ENCODE data around the gene DNM1.
"Not testable (repeated sequence)": the region's sequence is repeated elsewhere in the genome, so short reads cannot be mapped to it uniquely, and the experiment has no call there.

DNM1 gene

DNA sequence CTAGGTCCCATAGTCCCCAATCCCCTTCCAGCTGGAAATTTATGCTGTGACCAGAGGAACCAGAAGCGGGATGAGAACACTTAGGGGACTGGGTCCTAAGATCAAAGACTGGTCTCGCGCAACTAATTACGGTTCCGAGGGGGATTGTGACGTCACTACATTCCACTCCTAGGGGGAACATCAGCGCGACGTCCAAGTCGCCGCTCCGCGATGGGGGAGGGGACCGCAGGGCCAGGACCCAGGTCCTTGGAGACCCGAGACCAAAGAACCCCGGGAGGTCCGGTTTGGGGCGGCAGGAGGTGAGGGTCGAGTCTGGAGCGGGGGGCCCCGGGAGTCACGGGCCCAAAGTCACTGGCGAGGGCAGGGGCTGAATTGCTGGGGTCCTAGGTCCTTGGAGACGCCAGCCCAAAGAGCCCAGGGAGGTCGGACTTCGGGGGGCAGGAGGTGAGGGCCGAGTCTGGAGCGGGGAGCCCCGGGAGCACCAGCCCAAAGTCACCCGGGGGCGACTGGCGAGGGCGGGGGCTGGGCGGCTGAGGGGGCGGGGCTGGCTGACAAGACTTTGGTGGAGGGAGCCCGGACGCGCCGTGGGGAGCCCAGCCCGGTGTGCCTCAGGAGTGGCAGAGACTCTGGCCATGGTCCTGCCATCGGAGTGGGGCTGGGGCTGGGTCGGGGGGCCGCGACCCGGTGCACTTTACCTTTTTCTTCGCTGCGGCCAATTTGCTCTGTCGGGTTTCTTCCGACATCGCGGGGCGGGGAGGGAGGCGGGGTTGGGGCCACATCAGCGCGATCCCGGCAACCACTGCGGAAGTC, 72.2 kb downstream of the DNM1 start, which contains the start of gene GOLGA2:
Gene GOLGA2, minus strand, starts transcription at position 810 of the 810 bp plus-strand sequence. Its CDS starts 31 bp downstream, at position 779.
- DNase-seq (ENCODE audit: low read depth, low spot score): no peak

DNA sequence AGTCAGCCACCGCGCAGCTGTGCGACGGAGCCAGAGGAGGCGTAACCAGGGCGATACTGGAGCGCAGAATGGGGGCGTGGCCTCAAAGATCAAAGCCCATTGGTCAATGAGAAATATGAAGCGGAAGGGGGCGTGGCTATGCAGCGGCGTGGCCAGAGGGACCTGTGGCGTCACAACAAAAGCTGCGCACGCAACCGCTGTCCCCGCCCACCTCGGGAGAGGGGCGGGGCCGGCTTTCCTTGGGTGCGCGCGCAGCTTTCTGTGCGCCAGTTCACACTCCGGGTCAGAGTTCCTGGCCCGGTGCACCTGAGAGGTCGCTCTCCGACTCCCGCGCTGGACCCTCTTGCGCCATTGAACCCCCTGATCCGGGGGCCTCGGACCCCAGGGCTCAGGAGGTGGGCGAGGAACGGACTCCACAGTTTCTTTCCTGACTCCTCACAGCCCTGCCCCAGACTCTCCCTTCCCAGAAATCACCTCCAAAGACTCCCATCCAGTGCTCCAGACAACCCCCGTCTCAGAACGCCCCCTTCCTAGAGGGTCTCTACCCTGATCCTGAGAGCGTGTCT, 72.9 kb downstream of the DNM1 start, which contains the start of gene SWI5:
Gene SWI5, plus strand, starts transcription at position 269 of the 566 bp plus-strand sequence.
- peak; percentile 99 for DNase-seq (ENCODE audit: low read depth, low spot score)

DNA sequence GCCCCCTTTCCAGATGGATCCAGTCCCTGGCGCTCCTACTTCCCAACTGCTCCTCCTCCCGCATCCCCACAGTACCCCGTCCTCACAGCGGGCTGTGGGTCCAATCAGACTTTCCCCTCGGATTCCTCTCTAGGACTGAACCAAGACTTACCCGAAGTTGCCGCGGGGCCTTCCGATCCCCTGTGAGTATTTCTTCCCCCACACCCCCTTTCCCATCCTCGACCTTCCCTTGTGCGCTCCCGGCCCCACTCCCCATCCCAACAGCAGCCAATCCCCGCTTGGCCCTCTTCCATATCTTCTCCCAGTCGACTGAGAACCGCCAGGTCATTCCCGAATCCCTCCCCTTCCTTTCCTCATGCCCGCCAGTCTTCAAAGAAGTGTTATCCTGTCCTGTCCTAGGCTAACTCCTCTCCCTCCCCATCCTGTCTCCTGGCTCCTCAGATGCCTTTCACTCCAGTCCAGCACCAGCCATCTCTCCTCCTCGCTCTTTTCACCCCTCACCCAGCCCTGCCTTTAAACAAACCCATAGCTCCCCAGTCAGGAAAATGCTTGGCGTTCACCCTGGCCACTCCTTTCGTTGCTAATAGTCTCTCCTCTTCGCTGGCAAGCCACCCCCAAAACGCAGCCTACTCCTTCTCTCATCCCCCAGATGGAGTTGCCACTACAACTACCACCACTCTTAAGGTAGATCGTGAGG, 73.5 kb downstream of the DNM1 start:
- DNase-seq (ENCODE audit: low read depth, low spot score): no peak

DNA sequence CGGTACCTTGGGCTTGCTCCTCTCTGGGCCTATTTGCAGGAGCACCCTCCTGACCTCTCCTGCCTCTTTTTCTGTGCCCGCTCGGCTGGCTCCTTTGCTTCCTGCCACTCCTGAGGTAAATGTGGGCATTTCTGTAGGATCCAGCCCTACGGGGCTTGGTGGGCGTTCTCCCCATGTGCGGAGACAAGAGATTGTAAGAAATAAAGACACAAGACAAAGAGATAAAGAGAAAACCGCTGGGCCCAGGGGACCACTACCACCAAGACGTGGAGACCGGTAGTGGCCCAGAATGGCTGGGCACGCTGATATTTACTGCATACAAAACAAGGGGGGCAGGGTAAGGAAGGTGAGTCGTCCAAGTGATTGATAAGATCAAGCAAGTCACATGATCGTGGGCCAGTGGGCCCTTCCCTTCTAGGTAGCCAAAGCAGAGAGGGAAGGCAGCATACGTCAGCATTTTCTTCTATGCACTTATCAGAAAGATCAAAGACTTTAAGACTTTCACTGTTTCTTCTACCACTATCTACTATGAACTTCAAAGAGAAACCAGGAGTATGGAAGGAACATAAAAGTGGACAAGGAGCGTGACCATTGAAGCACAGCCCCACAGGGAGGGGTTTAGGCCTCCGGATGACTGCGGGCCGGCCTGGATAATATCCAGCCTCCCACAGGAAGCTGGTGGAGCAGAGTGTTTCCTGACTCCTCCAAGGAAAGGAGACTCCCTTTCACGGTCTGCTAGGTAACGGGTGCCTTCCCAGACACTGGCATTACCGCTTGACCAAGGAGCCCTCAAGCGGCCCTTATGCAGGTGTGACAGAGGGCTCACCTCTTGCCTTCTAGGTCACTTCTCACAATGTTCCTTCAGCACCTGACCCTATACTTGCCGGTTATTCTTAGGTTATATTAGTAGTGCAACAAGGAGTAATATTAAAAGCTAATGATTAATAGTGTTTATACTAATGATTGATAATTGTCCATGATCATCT, 76.2 kb downstream of the DNM1 start:
- DNase-seq (ENCODE audit: low read depth, low spot score): not testable (repeated sequence)

DNA sequence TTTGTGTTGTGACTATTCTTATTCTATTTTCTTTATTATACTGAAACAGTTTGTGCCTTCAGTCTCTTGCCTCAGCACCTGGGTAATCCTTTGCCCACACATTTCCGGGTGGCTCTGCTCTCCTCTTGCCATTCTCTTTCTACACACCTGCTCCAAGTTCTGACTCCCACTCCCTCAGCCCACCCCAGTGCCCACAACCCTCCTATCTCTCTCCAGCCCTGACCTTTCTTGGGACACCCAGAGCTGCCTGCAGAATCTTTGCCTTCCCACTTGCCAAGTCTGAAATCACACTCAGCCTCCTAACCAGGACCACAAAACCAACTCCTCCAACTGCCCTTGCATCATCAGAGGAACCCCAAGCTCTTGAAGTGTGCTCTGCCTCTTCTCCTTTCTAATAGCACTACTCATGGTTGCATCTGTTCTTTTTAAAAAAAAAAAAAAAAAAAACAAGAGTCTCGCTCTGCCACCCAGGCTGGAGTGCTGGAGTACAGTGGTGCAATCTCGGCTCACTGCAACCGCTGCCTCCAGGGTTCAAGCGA, 77.0 kb downstream of the DNM1 start:
- DNase-seq (ENCODE audit: low read depth, low spot score): no peak

DNA sequence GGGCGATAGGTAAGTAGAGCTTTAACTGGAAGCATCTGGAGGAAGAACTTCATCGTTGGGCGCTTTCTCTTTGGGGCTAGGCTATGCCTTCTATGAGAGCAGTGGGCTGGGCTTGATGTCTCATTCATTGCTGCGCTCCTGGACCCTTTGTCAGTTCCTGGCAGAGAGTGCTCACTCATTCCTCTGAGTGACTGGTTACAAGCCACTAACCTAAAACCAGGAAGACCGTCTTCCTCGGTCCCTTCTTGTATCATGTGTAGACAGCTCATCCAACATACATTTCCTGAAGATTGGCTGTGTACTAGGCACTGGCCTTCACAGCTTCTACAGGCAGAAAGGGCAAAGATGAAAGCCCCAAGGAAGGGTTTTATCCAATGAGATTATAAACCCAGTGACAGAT, 79.3 kb downstream of the DNM1 start:
- no peak for DNase-seq (ENCODE audit: low read depth, low spot score)

DNA sequence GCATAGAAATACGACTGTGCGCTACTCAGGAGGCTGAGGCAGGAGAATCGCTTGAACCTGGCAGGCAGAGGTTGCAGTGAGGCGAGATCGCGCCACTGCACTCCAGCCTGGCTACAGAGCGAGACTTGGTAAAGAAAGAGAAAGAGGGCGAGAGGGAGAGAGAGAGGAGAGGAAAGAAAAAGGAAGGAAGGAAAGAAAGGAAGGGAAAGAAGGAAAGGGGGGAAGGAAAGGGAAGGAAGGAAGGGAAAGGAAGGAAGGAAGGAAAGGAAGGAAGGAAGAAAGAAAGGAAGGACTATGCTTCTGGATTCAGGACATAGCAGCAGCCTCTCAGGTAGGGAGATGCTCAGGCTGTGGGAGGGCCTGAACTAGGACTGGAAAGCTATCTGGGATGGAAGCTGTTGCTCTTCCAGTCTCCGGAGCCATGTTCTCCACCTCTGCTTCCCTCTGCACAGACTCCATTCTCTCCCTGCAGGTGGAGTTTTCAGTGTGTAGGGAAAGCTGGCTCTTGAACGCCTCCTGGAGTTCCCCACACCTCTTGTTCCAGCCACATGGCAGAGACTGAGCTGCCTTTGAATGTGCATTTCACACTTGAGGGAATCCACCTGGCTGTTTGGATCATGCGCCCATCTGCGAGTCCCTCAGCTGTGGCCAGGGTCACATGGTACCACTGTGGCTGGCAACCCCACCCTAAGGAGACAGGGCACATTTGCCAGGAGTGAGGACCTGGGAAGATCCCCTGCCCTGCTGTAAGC, 82.0 kb downstream of the DNM1 start:
- no peak for DNase-seq (ENCODE audit: low read depth, low spot score)

DNA sequence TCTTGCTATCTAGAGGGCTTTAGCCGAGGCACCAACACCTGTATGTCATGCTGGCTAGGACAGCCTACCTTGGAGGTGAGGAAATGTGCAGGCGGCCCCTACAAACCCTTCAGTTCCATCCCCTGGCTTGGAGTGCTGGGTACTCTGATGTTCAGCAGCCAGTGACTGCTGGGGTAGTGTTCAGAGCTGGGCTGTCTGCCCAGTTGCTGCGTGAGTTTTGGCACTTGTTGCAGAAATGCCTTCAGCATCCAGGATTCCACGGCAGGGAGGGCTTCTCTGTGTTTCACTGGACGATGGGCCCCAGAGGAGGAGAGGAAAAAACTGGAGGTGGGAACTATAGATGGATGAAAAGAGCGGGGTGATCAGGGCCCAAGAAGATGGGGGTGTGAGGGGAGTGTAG, 83.3 kb downstream of the DNM1 start:
- no peak for DNase-seq (ENCODE audit: low read depth, low spot score)

DNA sequence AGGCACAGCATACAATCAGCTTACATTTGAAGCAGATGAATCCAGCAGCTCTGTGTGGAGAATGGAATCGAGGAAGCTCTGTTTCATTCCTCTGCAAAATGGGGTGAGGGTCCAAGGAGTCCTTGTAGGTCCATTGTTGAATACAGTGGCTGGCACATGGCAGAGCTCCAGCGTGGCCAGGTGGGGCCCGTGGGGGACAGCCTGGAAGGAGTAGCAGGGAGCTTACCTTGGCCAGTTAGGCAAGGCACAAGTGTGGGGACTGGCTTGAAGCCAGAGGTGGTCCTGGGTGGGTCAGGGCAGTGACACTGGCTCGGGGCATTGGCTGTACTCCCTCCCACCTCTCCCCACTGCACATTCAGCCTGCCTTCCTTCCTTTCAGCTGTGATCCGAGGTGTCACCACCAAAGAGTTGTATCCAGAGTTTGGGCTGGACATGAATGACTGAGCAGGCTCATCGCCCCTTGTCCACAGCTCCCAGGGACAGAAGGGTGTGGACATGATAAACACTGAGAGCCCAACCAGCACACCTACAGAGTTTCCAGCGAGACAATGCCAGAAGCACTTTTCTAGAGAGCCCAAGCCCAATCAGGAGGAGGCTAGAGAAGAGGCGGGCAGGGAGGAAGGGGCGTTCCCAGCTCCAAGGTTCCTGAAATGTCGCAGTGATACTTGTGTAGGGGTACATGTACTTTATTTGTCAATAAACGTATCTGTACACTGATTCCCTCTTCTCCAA, 85.3 kb downstream of the DNM1 start:
- DNase-seq (ENCODE audit: low read depth, low spot score): no peak

DNA sequence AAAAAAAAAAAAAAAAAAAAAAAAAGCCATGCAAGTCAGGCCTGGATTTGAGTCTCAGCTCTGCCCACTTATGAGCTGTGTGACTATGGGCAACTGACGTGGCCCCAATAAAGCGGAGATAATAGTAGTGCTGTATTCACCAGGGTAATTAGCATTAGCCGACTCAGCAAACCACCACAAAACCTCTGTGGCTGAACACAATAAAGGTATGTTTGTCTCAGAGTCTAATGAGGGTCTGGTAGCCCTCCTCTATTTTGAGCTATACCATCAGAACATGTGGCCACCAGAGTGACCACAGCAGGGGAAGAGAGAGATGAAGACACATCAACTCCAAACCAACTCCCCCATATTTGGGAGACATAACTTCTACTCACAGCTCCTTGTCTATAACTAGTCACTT, 88.8 kb downstream of the DNM1 start:
- DNase-seq (ENCODE audit: low read depth, low spot score): no peak

DNA sequence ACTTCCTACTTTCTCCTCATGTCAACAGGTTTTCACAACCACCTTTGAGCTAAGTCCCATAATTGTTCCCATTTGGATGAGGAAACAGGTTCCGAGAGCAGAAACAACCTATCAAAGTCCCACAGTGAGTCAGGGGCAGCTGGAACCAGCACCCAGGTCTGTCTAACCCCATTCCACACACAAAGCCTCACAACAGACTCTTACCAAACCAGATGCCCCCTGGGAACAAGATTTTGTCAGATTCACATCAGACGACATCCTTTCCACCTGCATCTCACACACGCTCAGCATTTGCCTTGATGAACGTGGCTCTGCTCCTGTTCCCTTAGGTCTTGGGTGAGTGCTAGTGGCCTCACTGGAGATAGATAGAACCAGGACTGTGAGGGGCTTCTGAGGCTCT, 89.9 kb downstream of the DNM1 start:
- DNase-seq (ENCODE audit: low read depth, low spot score): no peak

DNA sequence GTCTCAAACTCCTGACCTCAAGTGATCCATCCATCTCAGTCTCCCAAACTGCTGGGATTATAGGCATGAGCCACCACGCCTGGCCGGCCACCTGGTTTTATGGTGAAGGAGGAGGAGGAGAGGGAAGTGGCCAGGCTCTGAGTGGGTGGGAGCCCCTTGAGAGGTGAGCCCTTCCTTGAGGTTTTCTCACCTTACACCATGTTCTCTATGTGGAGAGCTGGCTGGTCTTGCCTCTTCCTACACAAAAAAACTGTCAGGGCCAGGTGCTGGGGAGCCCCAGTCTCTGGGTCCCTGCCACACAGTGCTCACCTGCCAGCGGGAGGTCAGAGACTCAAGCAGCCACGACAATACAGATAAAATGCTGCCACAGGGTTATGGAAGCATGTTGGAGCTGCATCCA, 91.0 kb downstream of the DNM1 start:
- no peak for DNase-seq (ENCODE audit: low read depth, low spot score)

DNA sequence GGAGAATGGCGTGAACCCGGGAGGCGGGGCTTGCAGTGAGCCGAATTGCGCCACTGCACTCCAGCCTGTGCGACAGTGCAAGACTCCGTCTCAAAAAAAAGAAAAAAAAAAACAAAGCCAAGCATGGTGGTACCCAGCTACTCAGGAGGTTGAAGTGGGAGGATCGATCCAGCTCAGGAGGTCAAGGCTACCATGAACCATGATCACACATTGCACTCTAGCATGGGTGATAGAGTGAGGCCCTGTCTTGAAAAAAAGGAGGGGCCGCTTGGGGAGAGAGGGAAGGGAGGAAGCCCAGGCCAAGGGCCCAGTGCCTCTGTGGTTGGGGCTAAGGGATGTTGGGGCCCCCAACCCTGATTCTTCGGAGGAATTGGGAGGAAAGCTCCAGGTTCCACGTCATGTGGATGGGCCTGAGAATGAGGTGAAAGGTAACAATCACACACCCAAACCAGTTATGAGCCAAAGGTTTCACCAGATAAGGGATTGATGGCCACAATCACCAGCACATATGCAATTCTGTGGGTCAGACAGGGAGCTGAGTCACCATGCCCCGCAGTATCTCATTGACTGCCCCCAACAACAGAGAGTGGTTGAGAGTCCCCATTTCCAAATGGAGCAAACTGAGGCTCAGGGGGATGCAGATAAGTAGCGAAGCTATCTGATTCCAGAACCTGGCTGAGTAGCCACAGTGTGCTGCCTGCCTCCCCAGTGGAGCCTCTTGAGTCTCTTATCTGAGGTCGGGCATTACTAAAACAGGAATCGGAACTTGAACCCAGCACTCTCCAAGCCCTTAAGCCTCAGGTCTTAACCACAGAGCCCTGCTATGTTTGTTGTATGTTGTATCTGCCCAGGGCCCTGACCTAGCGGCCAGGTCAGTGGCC, 93.4 kb downstream of the DNM1 start:
- no peak for DNase-seq (ENCODE audit: low read depth, low spot score)

DNA sequence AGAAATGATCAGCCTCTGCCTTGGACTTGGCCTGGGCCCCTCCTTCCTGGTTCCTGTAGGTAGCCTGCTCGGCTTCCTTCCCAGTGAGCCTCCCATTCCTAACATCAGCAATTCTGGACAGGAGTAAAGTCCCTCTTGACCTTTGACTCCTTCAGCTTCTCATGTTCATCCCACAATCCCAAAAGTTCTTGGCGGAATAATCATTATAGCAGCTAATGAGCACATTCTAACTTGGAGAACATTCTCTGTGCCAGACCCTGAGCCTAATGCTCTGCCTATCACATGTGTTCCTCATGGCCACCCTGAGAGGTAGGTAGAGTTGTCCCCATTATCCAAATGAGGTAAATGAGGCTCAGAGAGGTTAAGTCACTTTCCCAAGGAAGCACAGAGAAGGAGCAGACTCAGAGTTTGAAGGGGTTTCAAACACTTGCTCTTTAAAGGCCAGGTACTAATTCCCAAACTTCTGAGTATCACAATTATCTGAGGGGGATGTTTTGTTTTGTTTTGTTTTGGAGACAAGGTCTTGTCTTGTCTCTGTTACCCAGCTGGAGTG, 94.1 kb downstream of the DNM1 start:
- DNase-seq (ENCODE audit: low read depth, low spot score): no peak

DNA sequence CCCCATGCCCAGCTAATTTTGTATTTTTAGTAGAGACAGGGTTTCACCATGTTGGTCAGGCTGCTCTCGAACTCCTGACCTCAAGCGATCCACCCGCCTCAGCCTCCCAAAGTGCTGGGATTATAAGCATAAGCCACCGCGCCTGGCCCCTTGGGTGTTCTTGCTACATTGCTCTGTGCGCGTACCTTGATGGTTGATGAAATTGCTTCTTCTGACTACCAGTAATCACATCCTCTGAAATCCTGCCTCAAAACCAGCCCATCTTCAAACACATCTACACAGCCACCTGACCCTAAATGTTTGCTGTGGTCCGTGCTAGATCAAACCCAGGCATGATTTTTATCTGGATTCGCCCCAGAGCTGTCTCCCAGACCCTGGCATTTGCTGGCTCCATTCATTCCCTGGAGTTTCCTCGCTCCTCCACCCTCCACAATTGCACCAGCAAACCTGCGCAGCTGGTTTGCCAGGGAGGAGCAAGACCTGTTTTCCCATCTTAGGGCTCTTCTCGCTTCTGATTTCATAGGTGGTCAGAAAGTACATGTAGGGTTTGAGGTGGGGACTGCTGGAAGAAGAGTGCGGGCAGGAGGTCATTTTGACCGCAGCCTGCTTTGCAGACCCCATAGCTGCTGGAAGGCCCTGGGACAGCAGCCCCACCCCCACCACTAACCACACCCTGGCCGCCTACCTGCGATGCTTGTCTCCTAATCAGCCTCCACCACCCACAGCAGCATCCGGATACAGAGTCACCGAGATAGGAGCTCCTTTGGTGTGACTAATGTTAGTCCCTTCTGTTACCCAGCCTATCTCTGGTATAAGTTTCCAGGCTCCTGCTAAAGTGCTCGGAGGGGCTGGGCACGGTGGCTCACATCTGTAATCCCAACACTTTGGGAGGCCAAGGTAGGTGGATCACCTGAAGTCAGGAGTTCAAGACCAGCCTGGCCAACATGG, 95.6 kb downstream of the DNM1 start:
- DNase-seq (ENCODE audit: low read depth, low spot score): no peak

DNA sequence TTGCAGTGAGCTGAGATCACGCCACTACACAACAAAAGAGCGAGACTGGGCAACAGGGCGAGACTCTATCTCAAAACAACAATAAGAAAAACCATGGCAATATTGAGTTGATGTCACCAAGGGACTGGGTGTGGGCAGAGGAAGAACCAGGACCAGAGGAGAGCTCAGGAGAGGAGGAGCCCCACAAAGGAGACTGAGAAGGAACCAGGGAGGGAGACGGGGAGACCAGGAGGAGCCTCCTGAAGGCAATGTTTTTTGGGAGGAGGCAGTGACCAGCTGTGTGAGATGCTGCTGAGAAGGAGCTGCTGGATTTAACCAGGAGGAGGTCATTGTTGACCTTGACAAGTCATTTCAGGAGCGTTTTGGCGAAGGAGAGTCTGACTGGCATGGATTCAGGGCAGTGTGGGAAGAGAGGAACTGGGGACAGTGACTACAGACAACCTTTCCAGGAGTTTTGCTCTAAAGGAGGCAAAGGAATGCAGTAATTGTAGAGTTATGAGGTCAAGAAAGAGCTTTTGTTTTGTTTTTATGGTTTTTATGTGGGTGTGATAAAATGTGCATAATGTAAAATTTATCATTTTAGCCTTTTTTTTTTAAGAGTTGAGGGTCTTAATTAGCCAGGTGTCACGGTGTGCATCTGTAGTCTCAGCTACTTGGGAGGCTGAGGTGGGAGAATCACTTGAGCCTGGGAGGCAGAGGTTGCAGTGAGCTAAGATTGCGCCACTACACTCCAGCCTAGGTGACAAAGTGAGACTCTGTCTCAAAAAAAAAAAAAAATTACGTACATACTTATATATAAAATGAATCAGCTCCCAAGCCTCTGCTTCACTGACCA, 101.2 kb downstream of the DNM1 start:
- no peak for DNase-seq (ENCODE audit: low read depth, low spot score)

Data from activated naive CD8-positive, alpha-beta T cell treated with anti-CD3 and anti-CD28 coated beads, Interleukin-2, amount 50 U/mL, for 16 hours (primary cell).